Chondrocyte (in vitro differentiated cells): Measurements from ENCODE around the gene PLXNA2. TPM values are rescaled to one million over a fixed set of nuclear protein-coding genes. Genes with fewer than 3 reads are reported as not detected.
A peak's percentile ranks its signal among the peaks of the same experiment; 100 is the strongest.

Source experiments
- DNase-seq: peaks from one replicate; pipeline ENCODE4 v3.0.0; 2021; ENCODE audit warnings: mixed read lengths, low spot score
- H3K27ac Mint-ChIP-seq: one replicate; pipeline ENCODE4 v1.8.0; 2021; ENCODE audit warnings: mild to moderate bottlenecking, moderate library complexity, mixed read lengths; ENCODE audit not compliant: unreplicated experiment
- H3K27me3 Mint-ChIP-seq: 2 replicates; pipeline ENCODE4 v1.8.0; 2021; ENCODE audit warnings: low read depth, mixed read lengths
- H3K36me3 Mint-ChIP-seq: 2 replicates; pipeline ENCODE4 v1.8.0; 2021; ENCODE audit warnings: low read depth, mixed read lengths
- H3K4me1 Mint-ChIP-seq: 2 replicates; pipeline ENCODE4 v1.8.0; 2021; ENCODE audit warnings: low read depth, mild to moderate bottlenecking, mixed read lengths
- H3K4me3 Mint-ChIP-seq: one replicate; pipeline ENCODE4 v1.8.0; 2021; ENCODE audit warnings: mild to moderate bottlenecking, moderate library complexity, mixed read lengths; ENCODE audit not compliant: unreplicated experiment
- H3K9me3 Mint-ChIP-seq: 2 replicates; pipeline ENCODE4 v1.8.0; 2021; ENCODE audit warnings: low read depth, mixed read lengths
- total RNA-seq: library from RNA; stranded (reverse); gene quantifications from 3 replicates; pipeline ENCODE4 v1.2.1, GENCODE V29; 2021
- TF ChIP-seq, protein P1 (sequence below): fragments of 200-600 bp; sonication (generic); IDR thresholded peaks from 2 replicates; pipeline ENCODE4 v1.5.0; 2021; ENCODE audit warnings: antibody characterized with exemption, mild to moderate bottlenecking, moderate library complexity

Gene PLXNA2
- total RNA-seq, 1 donor from 2014 or later, result 22.0 TPM

DNA sequence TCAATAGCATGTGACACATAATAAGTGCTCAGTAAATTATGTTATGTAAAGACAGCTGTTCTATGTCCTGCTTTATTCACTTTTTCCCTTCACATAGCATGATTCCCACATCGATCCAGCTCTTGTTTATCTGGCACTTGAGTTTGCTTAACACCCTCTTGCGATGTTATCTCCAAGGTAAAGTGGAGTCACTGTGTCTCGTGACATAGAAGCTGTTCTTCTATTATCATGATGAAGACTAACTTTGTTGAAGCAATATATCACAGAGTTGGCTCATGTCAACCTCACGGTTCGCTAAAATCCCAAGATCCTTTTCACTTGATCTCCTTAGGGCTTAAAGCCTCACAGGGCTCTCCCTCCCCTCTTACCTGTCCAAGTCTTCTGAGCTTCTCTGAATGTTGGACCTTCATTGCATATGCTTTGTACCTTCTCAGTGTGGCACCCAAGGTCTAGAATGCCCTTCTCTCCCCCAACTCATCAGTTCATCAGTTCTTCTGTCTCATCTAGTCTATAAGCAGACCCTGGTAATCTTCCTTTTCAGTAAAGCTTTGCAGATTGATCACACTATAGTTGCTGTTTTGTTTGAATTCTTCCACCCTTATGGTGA lies 38.0 kb downstream of the PLXNA2 start:
- Mint-ChIP-seq H3K27me3 (no peaks in the 10 kb centered on the region), H3K27ac (no peak overlapping the region), H3K36me3 (peaks cover 2% of the 10 kb centered on the region), H3K4me3 (no peak overlapping the region), H3K9me3 (no peaks in the 10 kb centered on the region), H3K4me1 (peaks cover 35% of the 10 kb centered on the region)
- TF ChIP-seq, protein P1, sequence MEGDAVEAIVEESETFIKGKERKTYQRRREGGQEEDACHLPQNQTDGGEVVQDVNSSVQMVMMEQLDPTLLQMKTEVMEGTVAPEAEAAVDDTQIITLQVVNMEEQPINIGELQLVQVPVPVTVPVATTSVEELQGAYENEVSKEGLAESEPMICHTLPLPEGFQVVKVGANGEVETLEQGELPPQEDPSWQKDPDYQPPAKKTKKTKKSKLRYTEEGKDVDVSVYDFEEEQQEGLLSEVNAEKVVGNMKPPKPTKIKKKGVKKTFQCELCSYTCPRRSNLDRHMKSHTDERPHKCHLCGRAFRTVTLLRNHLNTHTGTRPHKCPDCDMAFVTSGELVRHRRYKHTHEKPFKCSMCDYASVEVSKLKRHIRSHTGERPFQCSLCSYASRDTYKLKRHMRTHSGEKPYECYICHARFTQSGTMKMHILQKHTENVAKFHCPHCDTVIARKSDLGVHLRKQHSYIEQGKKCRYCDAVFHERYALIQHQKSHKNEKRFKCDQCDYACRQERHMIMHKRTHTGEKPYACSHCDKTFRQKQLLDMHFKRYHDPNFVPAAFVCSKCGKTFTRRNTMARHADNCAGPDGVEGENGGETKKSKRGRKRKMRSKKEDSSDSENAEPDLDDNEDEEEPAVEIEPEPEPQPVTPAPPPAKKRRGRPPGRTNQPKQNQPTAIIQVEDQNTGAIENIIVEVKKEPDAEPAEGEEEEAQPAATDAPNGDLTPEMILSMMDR, result no peak
- no peak for DNase-seq

DNA sequence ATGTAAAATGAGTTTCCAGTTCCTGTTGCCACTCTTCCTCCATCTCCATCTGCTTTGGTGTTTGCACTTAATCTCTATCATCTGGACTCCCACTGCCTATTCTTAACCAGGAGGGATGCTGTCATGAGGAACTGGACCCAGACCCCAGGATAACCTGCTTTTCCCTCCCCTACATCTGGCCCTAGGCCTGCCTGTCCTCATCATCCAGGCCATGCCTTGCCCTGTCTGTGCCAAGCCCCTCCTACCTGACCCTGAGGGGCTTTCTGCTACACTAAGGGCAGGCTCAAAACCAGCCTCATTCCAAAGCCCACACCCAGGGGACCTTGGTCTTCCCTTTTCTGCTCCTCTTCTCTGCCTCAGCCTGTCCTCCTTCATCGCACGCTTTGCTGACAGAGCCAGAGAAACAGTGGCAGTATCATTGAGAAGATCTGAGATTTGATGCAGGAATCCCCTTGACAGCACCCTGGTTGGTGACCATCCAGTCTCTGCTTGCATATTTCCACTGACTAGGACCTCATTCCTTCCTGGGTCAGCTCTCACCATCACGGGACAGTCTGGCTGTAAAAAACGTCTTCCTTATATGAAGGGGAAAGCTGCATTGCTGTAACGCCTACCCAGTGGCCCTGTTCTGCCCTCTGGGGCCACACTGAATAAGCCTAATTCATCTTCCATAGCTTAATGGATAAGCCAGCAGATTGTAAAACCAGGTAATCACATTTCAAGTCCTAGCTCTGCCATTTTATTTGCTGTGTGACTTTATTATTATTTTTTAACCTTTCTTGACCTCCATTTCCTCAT lies 38.8 kb downstream of the PLXNA2 start:
- Mint-ChIP-seq H3K36me3 (peaks cover 2% of the 10 kb centered on the region), H3K9me3 (no peaks in the 10 kb centered on the region), H3K27me3 (no peaks in the 10 kb centered on the region), H3K4me3 (no peak overlapping the region), H3K27ac (no peak overlapping the region), H3K4me1 (peaks cover 32% of the 10 kb centered on the region)
- TF ChIP-seq, protein P1, result no peak
- DNase-seq, result no peak

DNA sequence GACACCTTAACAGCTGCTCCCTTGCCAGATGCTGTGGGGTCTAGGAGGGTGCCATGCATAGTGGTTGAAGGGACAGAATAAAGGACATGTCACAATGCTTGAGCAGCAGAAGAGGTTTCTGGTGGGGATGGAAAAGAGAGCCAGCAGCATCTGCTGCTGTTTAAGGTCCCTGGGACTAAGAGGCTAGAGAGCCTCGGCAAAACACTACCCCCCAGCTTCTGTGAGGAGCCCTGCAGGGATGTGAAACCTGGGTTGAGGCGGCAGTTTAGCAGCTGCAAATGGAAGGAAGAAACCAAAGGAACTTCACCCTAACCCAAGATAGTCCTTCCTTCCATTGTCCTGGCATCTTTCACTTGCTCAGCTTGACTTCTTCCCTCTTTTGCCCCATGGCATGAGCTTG lies 39.4 kb downstream of the PLXNA2 start:
- TF ChIP-seq, protein P1, result peak; percentile 17
- peaks cover 2% of the 10 kb centered on the region for H3K36me3 Mint-ChIP-seq
- H3K9me3 Mint-ChIP-seq, result no peaks in the 10 kb centered on the region
- no peak overlapping the region for H3K27ac Mint-ChIP-seq
- H3K4me3 Mint-ChIP-seq, result no peak overlapping the region
- no peak for DNase-seq
- H3K4me1 Mint-ChIP-seq, result peaks cover 35% of the 10 kb centered on the region
- no peaks in the 10 kb centered on the region for H3K27me3 Mint-ChIP-seq

DNA sequence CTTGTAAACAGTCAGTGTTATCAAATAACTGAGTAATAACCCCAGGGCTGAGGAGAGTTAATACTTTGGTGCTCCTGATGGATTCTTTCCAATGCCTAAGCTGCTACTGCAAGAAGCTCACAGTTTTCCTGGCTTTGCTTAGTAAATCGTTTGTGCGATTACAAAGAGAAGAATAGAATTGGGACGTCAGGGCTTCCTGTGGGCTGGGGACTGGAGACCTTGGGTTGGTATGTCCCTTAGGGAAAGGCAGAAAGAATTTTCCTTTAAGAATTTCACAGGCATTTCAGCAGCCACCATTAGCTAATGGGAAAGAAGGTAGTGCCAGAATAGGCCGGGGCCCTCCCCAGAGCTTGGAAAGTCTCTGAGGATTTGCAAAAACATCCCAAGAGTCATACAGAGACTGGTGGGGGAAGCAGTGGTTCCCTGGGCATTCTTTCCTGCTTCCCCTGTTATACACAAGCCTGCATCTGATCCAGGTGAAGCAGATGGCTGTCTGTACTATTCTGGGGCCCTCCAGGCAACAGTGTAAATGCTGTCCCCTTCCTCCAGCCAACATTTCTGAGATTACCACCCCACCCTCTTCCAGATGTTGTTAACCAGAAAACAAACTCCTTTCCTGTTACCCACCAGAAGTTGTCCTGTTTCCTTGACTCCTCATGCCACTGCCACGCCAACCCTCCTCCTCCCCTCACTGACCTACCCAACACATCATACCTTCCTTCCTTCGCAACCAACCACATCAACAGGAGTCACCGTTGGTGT lies 40.2 kb downstream of the PLXNA2 start:
- Mint-ChIP-seq H3K27ac (no peak overlapping the region), H3K27me3 (no peaks in the 10 kb centered on the region), H3K9me3 (no peaks in the 10 kb centered on the region), H3K4me1 (peaks cover 34% of the 10 kb centered on the region), H3K4me3 (no peak overlapping the region), H3K36me3 (peaks cover 3% of the 10 kb centered on the region)
- TF ChIP-seq, protein P1, result no peak
- DNase-seq, result no peak
